ENCODE results near the gene SYNGAP1.

SYNGAP1 gene

GRCh38 chr6:33417128-33417902 lies 2.5 kb upstream of the SYNGAP1 start:
- DNase-seq, result peak; percentile 76
- in situ Hi-C loops (cut with HindIII; ENCODE audit: low pct_ligation_motif_present, low pct_unique_long_range_greater_than_20kb, low sequenced_read_pairs), result no loop called here

GRCh38 chr6:33417903-33418689 lies 1.8 kb upstream of the SYNGAP1 start, which contains the start of gene CUTA:
TSS of gene CUTA (minus strand) at chr6:33418107. CDS start at chr6:33418000, 107 bp downstream.
- in situ Hi-C loops (cut with HindIII; ENCODE audit: low pct_ligation_motif_present, low pct_unique_long_range_greater_than_20kb, low sequenced_read_pairs), result no loop called here
- DNase-seq, result peak; percentile 99

- in situ Hi-C loops (cut with HindIII; ENCODE audit: low pct_ligation_motif_present, low pct_unique_long_range_greater_than_20kb, low sequenced_read_pairs), result no loop called here
- DNase-seq, result peak; percentile 25
These were observed 1.1 kb upstream of the SYNGAP1 start for GRCh38 chr6:33418690-33419291.

- in situ Hi-C loops (cut with HindIII; ENCODE audit: low pct_ligation_motif_present, low pct_unique_long_range_greater_than_20kb, low sequenced_read_pairs), result no loop called here
- DNase-seq, result no peak
These were observed 852 bp downstream of the SYNGAP1 start for GRCh38 chr6:33420491-33421343.

- no peak for DNase-seq
- in situ Hi-C loops (cut with HindIII; ENCODE audit: low pct_ligation_motif_present, low pct_unique_long_range_greater_than_20kb, low sequenced_read_pairs), result no loop called here
These were observed 1.4 kb downstream of the SYNGAP1 start for GRCh38 chr6:33421344-33421643.

GRCh38 chr6:33423777-33424176 lies 3.9 kb downstream of the SYNGAP1 start:
- no peak for DNase-seq
- in situ Hi-C loops (cut with HindIII; ENCODE audit: low pct_ligation_motif_present, low pct_unique_long_range_greater_than_20kb, low sequenced_read_pairs), result no loop called here

- DNase-seq, result no peak
- in situ Hi-C loops (cut with HindIII; ENCODE audit: low pct_ligation_motif_present, low pct_unique_long_range_greater_than_20kb, low sequenced_read_pairs), result no loop called here
These were observed 5.2 kb downstream of the SYNGAP1 start for GRCh38 chr6:33424855-33425667.

- in situ Hi-C loops (cut with HindIII; ENCODE audit: low pct_ligation_motif_present, low pct_unique_long_range_greater_than_20kb, low sequenced_read_pairs), result no loop called here
- DNase-seq, result peak; percentile 80
These were observed 6.1 kb downstream of the SYNGAP1 start for GRCh38 chr6:33425668-33426577.

- DNase-seq, result no peak
- in situ Hi-C loops (cut with HindIII; ENCODE audit: low pct_ligation_motif_present, low pct_unique_long_range_greater_than_20kb, low sequenced_read_pairs), result no loop called here
These were observed 7.0 kb downstream of the SYNGAP1 start for GRCh38 chr6:33426590-33427511.

- in situ Hi-C loops (cut with HindIII; ENCODE audit: low pct_ligation_motif_present, low pct_unique_long_range_greater_than_20kb, low sequenced_read_pairs), result no loop called here
- DNase-seq, result no peak
These were observed 7.8 kb downstream of the SYNGAP1 start for GRCh38 chr6:33427585-33428223.

- peak; percentile 29 for DNase-seq
- in situ Hi-C loops (cut with HindIII; ENCODE audit: low pct_ligation_motif_present, low pct_unique_long_range_greater_than_20kb, low sequenced_read_pairs), result no loop called here
These were observed 8.5 kb downstream of the SYNGAP1 start for GRCh38 chr6:33428224-33428965.

- no peak for DNase-seq
- in situ Hi-C loops (cut with HindIII; ENCODE audit: low pct_ligation_motif_present, low pct_unique_long_range_greater_than_20kb, low sequenced_read_pairs), result no loop called here
These were observed 9.3 kb downstream of the SYNGAP1 start for GRCh38 chr6:33428966-33429749.

GRCh38 chr6:33429750-33430052 lies 9.8 kb downstream of the SYNGAP1 start:
- in situ Hi-C loops (cut with HindIII; ENCODE audit: low pct_ligation_motif_present, low pct_unique_long_range_greater_than_20kb, low sequenced_read_pairs), result no loop called here
- DNase-seq, result no peak

GRCh38 chr6:33430334-33430733 lies 10.5 kb downstream of the SYNGAP1 start:
- in situ Hi-C loops (cut with HindIII; ENCODE audit: low pct_ligation_motif_present, low pct_unique_long_range_greater_than_20kb, low sequenced_read_pairs), result no loop called here

More at GRCh38 chr6:33430334-33430733, 10.5 kb downstream of the SYNGAP1 start:
- no peak for DNase-seq
